K562 (cell line): ENCODE measurements around the gene ALDH18A1. TPM values are rescaled to one million over a fixed set of nuclear protein-coding genes. Genes with fewer than 3 reads are reported as not detected.
A peak's percentile ranks its signal among the peaks of the same experiment; 100 is the strongest.

Experiments used
- CREM ChIP-seq: IDR thresholded peaks from 2 replicates; pipeline ENCODE4 v1.6.1; 2014; ENCODE audit warnings: antibody characterized with exemption, low read depth
- EGR1 ChIP-seq: fragments of 450-650 bp; conservative IDR thresholded peaks from 2 replicates; pipeline ENCODE4 v1.6.1; 2017; ENCODE audit warnings: mild to moderate bottlenecking
- EP300 ChIP-seq: IDR thresholded peaks from 2 replicates; pipeline ENCODE4 v1.6.1; 2012; ENCODE audit warnings: low read length, improper control_type of control experiment
- FOXK1 ChIP-seq: sonication (generic); formaldehyde crosslinking; IDR thresholded peaks from 2 replicates; pipeline ENCODE4 v1.8.0; 2022; ENCODE audit warnings: missing genetic modification reagents, mild to moderate bottlenecking, borderline replicate concordance
- MXD1 ChIP-seq: fragments of 250-450 bp; sonication (Bioruptor Pico); IDR thresholded peaks from 2 replicates; pipeline ENCODE4 v1.8.0; 2021; ENCODE audit warnings: borderline replicate concordance, mild to moderate bottlenecking, moderate library complexity; ENCODE audit not compliant: poor library complexity, severe bottlenecking
- NCOA1 ChIP-seq: fragments of 450-650 bp; IDR thresholded peaks from 2 replicates; pipeline ENCODE4 v1.6.1; 2016; ENCODE audit warnings: low read depth
- PML ChIP-seq: IDR thresholded peaks from 2 replicates; pipeline ENCODE4 v1.6.1; 2012; ENCODE audit warnings: low read length, inconsistent platforms
- PRDM10 ChIP-seq: fragments of 450-650 bp; IDR thresholded peaks from 2 replicates; pipeline ENCODE4 v1.6.1; 2018; ENCODE audit not compliant: partially characterized antibody
- SAP30 ChIP-seq: fragments of 200-600 bp; sonication (generic); IDR thresholded peaks from 2 replicates; pipeline ENCODE4 v1.6.1; 2012; ENCODE audit warnings: borderline replicate concordance, low read depth, mild to moderate bottlenecking, moderate library complexity, low read length, control low read depth, inconsistent platforms; ENCODE audit not compliant: insufficient read depth, poor library complexity, severe bottlenecking
- TFAM ChIP-seq: fragments of 250-450 bp; sonication (Bioruptor Pico); conservative IDR thresholded peaks from 2 replicates; pipeline ENCODE4 v1.5.0; 2021; ENCODE audit warnings: mild to moderate bottlenecking, moderate library complexity
- ZNF133 ChIP-seq: fragments of 250-450 bp; sonication (Bioruptor Pico); IDR thresholded peaks from 2 replicates; pipeline ENCODE4 v1.4.0; 2020; ENCODE audit warnings: mild to moderate bottlenecking
- ZNF311 ChIP-seq: fragments of 250-450 bp; sonication (Bioruptor Pico); IDR thresholded peaks from 2 replicates; pipeline ENCODE4 v1.4.0; 2020; ENCODE audit warnings: mild to moderate bottlenecking, moderate library complexity
- ZNF395 ChIP-seq: fragments of 200-800 bp; sonication (Bioruptor generic); IDR thresholded peaks from 2 replicates; pipeline ENCODE4 v1.6.1; 2017; ENCODE audit warnings: missing genetic modification characterization, missing compliant biosample characterization
- polyA plus RNA-seq, 8 experiments: library from polyadenylated mRNA; depleted of rRNA in 4 of 8; stranded (reverse) in 5 of 8; unstranded in 3 of 8; fragments of >200 nt; fragmentation: Nextera tagmentation in 2 of 8; fragmentation: Illumina TruSeq in 1 of 8; extraction: Ambion mirVana in 2 of 8; extraction: Trizol in 1 of 8; gene quantifications; 2 replicates each; pipeline versions ENCODE4 v1.2.1 to v1.2.3, GENCODE V29; 2011 to 2014; ENCODE audit warnings: inconsistent platforms in 1 of 8, missing spikeins in 1 of 8
- total RNA-seq, 7 experiments: library from RNA; depleted of rRNA in 6 of 7; stranded (reverse); fragments of >200 nt in 6 of 7; fragmentation: Illumina TruSeq in 2 of 7; extraction: Trizol in 2 of 7; gene quantifications; 2 replicates each; pipeline versions ENCODE4 v1.2.1 to v1.2.3, GENCODE V29; 2011 to 2021; ENCODE audit warnings: low replicate concordance in 1 of 7
- TF ChIP-seq, protein P1 (sequence below): fragments of 250-450 bp; sonication (Bioruptor Pico); IDR thresholded peaks from 2 replicates; pipeline ENCODE4 v1.8.0; 2022; ENCODE audit warnings: moderate library complexity, mild to moderate bottlenecking, inconsistent platforms
- TF ChIP-seq, protein P2 (sequence below): IDR thresholded peaks from 2 replicates; pipeline ENCODE4 v1.6.1; 2011; ENCODE audit warnings: borderline replicate concordance, low read depth, mild to moderate bottlenecking, moderate library complexity, low read length; ENCODE audit not compliant: insufficient read depth, poor library complexity, severe bottlenecking
- TF ChIP-seq, protein P3 (sequence below): fragments of 450-650 bp; IDR thresholded peaks from 2 replicates; pipeline ENCODE4 v1.6.1; 2016

The ALDH18A1 gene
- total and polyA plus RNA-seq, 9 of the 15 experiments (the other 6 are each of a cell fraction or from before 2014, with no cell fraction given) = 12.0 to 83.3 (median 43.8) TPM

- TF ChIP-seq MXD1 (CRISPR knock-in tag) = no peak
- TF ChIP-seq PRDM10 = peak; percentile 22
- TF ChIP-seq ZNF395 (CRISPR knock-in tag) = no peak
- 0 out of 2 replicates have a peak, but pooled peaks have one; percentile 25 for TF ChIP-seq CREM
- no peak for TF ChIP-seq TFAM (CRISPR knock-in tag)
- no peak for TF ChIP-seq ZNF311 (CRISPR knock-in tag)
- TF ChIP-seq ZNF133 (CRISPR knock-in tag) = no peak
- TF ChIP-seq, protein P1, sequence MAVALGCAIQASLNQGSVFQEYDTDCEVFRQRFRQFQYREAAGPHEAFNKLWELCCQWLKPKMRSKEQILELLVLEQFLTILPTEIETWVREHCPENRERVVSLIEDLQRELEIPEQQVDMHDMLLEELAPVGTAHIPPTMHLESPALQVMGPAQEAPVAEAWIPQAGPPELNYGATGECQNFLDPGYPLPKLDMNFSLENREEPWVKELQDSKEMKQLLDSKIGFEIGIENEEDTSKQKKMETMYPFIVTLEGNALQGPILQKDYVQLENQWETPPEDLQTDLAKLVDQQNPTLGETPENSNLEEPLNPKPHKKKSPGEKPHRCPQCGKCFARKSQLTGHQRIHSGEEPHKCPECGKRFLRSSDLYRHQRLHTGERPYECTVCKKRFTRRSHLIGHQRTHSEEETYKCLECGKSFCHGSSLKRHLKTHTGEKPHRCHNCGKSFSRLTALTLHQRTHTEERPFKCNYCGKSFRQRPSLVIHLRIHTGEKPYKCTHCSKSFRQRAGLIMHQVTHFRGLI (CRISPR knock-in tag) = no peak
- TF ChIP-seq, protein P2, sequence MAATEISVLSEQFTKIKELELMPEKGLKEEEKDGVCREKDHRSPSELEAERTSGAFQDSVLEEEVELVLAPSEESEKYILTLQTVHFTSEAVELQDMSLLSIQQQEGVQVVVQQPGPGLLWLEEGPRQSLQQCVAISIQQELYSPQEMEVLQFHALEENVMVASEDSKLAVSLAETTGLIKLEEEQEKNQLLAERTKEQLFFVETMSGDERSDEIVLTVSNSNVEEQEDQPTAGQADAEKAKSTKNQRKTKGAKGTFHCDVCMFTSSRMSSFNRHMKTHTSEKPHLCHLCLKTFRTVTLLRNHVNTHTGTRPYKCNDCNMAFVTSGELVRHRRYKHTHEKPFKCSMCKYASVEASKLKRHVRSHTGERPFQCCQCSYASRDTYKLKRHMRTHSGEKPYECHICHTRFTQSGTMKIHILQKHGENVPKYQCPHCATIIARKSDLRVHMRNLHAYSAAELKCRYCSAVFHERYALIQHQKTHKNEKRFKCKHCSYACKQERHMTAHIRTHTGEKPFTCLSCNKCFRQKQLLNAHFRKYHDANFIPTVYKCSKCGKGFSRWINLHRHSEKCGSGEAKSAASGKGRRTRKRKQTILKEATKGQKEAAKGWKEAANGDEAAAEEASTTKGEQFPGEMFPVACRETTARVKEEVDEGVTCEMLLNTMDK = no peak
- TF ChIP-seq NCOA1 = no peak
- TF ChIP-seq FOXK1 = no peak
- TF ChIP-seq PML = no peak
- TF ChIP-seq, protein P3, sequence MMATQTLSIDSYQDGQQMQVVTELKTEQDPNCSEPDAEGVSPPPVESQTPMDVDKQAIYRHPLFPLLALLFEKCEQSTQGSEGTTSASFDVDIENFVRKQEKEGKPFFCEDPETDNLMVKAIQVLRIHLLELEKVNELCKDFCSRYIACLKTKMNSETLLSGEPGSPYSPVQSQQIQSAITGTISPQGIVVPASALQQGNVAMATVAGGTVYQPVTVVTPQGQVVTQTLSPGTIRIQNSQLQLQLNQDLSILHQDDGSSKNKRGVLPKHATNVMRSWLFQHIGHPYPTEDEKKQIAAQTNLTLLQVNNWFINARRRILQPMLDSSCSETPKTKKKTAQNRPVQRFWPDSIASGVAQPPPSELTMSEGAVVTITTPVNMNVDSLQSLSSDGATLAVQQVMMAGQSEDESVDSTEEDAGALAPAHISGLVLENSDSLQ = 0 out of 2 replicates have a peak, but pooled peaks have one; percentile 10
- TF ChIP-seq EP300 = no peak
- peak; percentile 16 for TF ChIP-seq SAP30
- TF ChIP-seq EGR1 = peak; percentile 78
Measured at GRCh38 chr10:95655571-95656290, 780 bp downstream of the ALDH18A1 start (continued).
